Endometrial microvascular endothelial cells (primary cell): ENCODE data around the gene POLR2J. TPM values are rescaled to one million over a fixed set of nuclear protein-coding genes. Genes with fewer than 3 reads are reported as not detected.

Experiments
- in situ Hi-C: cut with HindIII; loops from 2 replicates; pipeline ENCODE4 v1.10.0; 2017; ENCODE audit warnings: low sequenced_read_pairs, low pct_unique_long_range_greater_than_20kb; ENCODE audit errors: inconsistent ontology term
- total RNA-seq: library from RNA; depleted of rRNA; stranded (reverse); fragments of >200 nt; gene quantifications from one replicate; pipeline ENCODE4 v1.2.3, GENCODE V29; 2015; ENCODE audit errors: inconsistent ontology term

POLR2J gene
- total RNA-seq, 1 donor from 2014 or later, result 7.4 TPM

DNA sequence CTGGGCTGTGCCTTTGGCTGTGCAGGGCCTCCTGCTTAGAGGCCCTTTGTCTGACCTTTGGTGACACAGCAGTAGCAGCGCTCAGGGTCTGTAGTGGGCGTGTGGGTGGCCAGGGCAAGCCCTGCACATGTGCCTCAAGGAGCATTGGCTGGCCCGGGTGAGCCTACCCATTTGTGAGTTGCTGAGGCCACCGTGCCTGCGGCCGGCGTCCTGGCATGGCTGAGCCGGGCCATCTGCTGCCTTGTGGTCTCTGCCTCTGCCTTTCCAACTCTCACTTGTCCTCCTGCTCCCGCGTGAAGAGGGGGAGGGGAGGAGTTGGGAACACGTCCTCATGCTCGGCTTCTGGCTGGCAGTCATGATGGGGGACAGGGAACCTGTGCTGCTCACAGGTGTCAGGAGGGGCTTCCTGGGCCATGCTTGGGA, 54.6 kb downstream of the POLR2J start:
- in situ Hi-C loops, result no loop called here

Other genes with a start within 250 kb of the POLR2J start
- 0.56 TPM for gene SH2B2, start 192.1 kb downstream of the POLR2J start, total RNA-seq
- gene SPDYE6, start 122.5 kb downstream of the POLR2J start, total RNA-seq, result not detected
- gene PRKRIP1, start 82.6 kb downstream of the POLR2J start, total RNA-seq, result 5.6 TPM
- 65.0 TPM for gene ORAI2, start 45.3 kb downstream of the POLR2J start, total RNA-seq
- 12.8 TPM for gene ALKBH4, start 14.1 kb downstream of the POLR2J start, total RNA-seq
- 11.9 TPM for gene LRWD1, start 13.9 kb downstream of the POLR2J start, total RNA-seq
- gene RASA4B, start 38.9 kb upstream of the POLR2J start, total RNA-seq, result 2.7 TPM
- gene UPK3BL2, start 64.8 kb upstream of the POLR2J start, total RNA-seq, result not detected
- not detected for gene SPDYE2, start 72.3 kb upstream of the POLR2J start, total RNA-seq
- gene POLR2J3, start 93.7 kb upstream of the POLR2J start, total RNA-seq, result 14.7 TPM
- 6.9 TPM for gene RASA4, start 137.8 kb upstream of the POLR2J start, total RNA-seq
- gene UPK3BL1, start 163.9 kb upstream of the POLR2J start, total RNA-seq, result 38.5 TPM
- gene SPDYE2B, start 171.4 kb upstream of the POLR2J start, total RNA-seq, result not detected
- gene POLR2J2, start 192.7 kb upstream of the POLR2J start, total RNA-seq, result 2.0 TPM